ENCODE measurements around the gene RASA3.

DNA sequence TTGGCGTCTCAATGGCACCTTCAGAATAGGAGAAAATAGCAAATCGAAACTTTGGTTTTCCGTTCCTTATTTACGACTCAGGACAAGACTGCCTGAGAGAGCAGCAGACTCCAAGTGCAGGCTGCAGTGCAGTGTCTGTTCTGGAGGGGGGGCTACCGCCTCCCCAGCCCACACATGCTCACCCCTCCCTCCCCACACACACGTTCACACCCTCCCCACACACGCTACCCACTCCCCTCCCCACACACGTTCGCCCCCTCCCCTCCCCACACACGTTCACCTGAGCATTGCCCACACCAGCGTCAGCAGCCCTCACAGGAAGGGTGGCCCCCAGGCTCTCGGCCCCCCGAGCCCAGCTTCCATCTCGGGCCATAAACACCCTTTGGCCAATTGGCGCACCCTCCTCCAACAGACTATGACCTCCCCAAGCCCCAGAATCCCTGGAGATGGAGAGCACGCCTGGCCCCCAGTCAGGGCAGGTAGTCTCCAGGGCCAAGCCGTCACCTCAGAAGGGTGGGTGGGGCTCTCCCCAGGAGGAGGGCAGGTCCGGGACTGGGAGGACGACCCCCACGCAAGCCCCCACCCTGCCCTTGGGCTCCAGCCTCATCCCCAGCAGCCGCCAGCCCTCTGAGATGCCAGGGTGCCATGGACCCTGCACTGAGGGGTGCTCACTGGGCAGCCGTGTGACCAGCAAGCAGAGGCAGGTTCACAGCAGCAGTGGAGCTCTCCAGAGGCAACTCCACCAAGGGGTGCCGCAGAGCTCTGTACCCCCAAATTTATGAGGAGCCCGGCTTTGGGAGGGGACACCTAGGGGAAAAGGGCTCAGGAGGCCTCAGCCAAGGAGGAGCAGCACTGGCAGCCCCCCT, 27.5 kb downstream of the RASA3 start:
- TF ChIP-seq, protein P1, sequence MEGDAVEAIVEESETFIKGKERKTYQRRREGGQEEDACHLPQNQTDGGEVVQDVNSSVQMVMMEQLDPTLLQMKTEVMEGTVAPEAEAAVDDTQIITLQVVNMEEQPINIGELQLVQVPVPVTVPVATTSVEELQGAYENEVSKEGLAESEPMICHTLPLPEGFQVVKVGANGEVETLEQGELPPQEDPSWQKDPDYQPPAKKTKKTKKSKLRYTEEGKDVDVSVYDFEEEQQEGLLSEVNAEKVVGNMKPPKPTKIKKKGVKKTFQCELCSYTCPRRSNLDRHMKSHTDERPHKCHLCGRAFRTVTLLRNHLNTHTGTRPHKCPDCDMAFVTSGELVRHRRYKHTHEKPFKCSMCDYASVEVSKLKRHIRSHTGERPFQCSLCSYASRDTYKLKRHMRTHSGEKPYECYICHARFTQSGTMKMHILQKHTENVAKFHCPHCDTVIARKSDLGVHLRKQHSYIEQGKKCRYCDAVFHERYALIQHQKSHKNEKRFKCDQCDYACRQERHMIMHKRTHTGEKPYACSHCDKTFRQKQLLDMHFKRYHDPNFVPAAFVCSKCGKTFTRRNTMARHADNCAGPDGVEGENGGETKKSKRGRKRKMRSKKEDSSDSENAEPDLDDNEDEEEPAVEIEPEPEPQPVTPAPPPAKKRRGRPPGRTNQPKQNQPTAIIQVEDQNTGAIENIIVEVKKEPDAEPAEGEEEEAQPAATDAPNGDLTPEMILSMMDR (IDR thresholded peaks at IDR 0.05 in 2 of 3, conservative IDR thresholded peaks at IDR 0.05 in 1 of 3; ENCODE audit: control insufficient read depth in 2 of 3, extremely low read depth in 1 of 3, insufficient read depth in 1 of 3, low read depth in 3 of 3, low read length in 3 of 3) = no peak
- TF ChIP-seq, protein P2, sequence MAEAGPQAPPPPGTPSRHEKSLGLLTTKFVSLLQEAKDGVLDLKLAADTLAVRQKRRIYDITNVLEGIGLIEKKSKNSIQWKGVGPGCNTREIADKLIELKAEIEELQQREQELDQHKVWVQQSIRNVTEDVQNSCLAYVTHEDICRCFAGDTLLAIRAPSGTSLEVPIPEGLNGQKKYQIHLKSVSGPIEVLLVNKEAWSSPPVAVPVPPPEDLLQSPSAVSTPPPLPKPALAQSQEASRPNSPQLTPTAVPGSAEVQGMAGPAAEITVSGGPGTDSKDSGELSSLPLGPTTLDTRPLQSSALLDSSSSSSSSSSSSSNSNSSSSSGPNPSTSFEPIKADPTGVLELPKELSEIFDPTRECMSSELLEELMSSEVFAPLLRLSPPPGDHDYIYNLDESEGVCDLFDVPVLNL (IDR thresholded peaks at IDR 0.05; ENCODE audit: low read depth, low read length) = no peak
- no peak for TF ChIP-seq JUND (IDR thresholded peaks at IDR 0.05; ENCODE audit: low read depth, low read length)
- TF ChIP-seq ZZZ3 (IDR thresholded peaks at IDR 0.05; ENCODE audit: control insufficient read depth, insufficient read length, low read depth) = no peak
- TF ChIP-seq EZH2 (IDR thresholded peaks at IDR 0.05; ENCODE audit: borderline replicate concordance, control insufficient read depth, low read depth, low read length) = no peak
- TF ChIP-seq SREBF2 (IDR thresholded peaks at IDR 0.05; ENCODE audit: low read length) = no peak

Data from GM12878 (cell line).